Keratinocyte (primary cell): ENCODE data around the gene MICAL3. TPM values are rescaled to one million over a fixed set of nuclear protein-coding genes. Genes with fewer than 3 reads are reported as not detected.
"Not testable (repeated sequence)": the region's sequence is repeated elsewhere in the genome, so short reads cannot be mapped to it uniquely, and the experiment has no call there.

ENCODE experiments used
- DNase-seq: peaks from one replicate; pipeline ENCODE4 v3.0.0-alpha.2; 2011; ENCODE audit warnings: low read depth, missing footprints, low spot score
- FAIRE-seq: peaks from 2 replicates; lab custom pipeline; 2011; peaks lifted over from hg19 to GRCh38; lab: Jason Lieb, UNC
- H2AFZ ChIP-seq: 2 replicates; pipeline ENCODE4 v1.6.0; 2012; ENCODE audit warnings: low read length, control low read depth, inconsistent platforms; ENCODE audit not compliant: control insufficient read depth
- H3K27ac ChIP-seq: 2 replicates; pipeline ENCODE4 v1.5.1; 2011; ENCODE audit warnings: low read length; ENCODE audit not compliant: control insufficient read depth, insufficient read depth
- H3K27me3 ChIP-seq: 3 replicates; pipeline ENCODE4 v1.6.0; 2011; ENCODE audit warnings: low read length; ENCODE audit not compliant: control insufficient read depth, insufficient read depth; ENCODE audit errors: extremely low read depth
- H3K36me3 ChIP-seq, 2 experiments: 2 replicates in 1 of 2; 3 replicates in 1 of 2; pipeline ENCODE4 v1.5.1; 2011; ENCODE audit warnings: low read length in 2 of 2, mild to moderate bottlenecking in 1 of 2; ENCODE audit not compliant: control insufficient read depth in 2 of 2, insufficient read depth in 2 of 2; ENCODE audit errors: extremely low read depth in 1 of 2
- H3K4me1 ChIP-seq: 3 replicates; pipeline ENCODE4 v1.5.1; 2011; ENCODE audit warnings: low read length; ENCODE audit not compliant: control insufficient read depth, insufficient read depth; ENCODE audit errors: extremely low read depth
- H3K4me2 ChIP-seq: 3 replicates; pipeline ENCODE4 v1.6.0; 2011; ENCODE audit warnings: low read depth, low read length; ENCODE audit not compliant: control insufficient read depth, insufficient read depth; ENCODE audit errors: extremely low read depth
- H3K4me3 ChIP-seq, 3 experiments: fragments of 200-600 bp in 1 of 3; sonication (generic) in 1 of 3; 2 replicates in 2 of 3; 3 replicates in 1 of 3; pipeline ENCODE4 v1.5.1; 2011 to 2016; ENCODE audit warnings: low read length in 3 of 3, mild to moderate bottlenecking in 3 of 3, control low read depth in 2 of 3, inconsistent platforms in 1 of 3, low read depth in 1 of 3, mixed read lengths in 1 of 3, mixed run types in 1 of 3, moderate library complexity in 1 of 3; ENCODE audit not compliant: control insufficient read depth in 2 of 3, insufficient read depth in 2 of 3; ENCODE audit errors: extremely low read depth in 1 of 3
- H3K79me2 ChIP-seq: 2 replicates; pipeline ENCODE4 v1.6.0; 2012; ENCODE audit warnings: low read length; ENCODE audit not compliant: control insufficient read depth, insufficient read depth
- H3K9ac ChIP-seq: 3 replicates; pipeline ENCODE4 v1.6.0; 2011; ENCODE audit warnings: low read length; ENCODE audit not compliant: control insufficient read depth, insufficient read depth; ENCODE audit errors: extremely low read depth
- H3K9me1 ChIP-seq: 3 replicates; pipeline ENCODE4 v1.6.0; 2011; ENCODE audit warnings: low read length; ENCODE audit not compliant: control insufficient read depth, insufficient read depth; ENCODE audit errors: extremely low read depth
- H3K9me3 ChIP-seq: 2 replicates; pipeline ENCODE4 v1.5.1; 2012; ENCODE audit warnings: low read depth, low read length; ENCODE audit not compliant: control insufficient read depth
- H4K20me1 ChIP-seq: 3 replicates; pipeline ENCODE4 v1.6.0; 2011; ENCODE audit warnings: low read length; ENCODE audit not compliant: control insufficient read depth, insufficient read depth; ENCODE audit errors: extremely low read depth
- CTCF ChIP-seq, 3 experiments: IDR thresholded peaks in 1 of 3; conservative IDR thresholded peaks in 1 of 3; optimal IDR thresholded peaks in 1 of 3; 2 replicates in 2 of 3; 3 replicates in 1 of 3; pipeline versions ENCODE3 to v1.5.1; 2011; ENCODE audit warnings: low read length in 3 of 3, mild to moderate bottlenecking in 3 of 3, moderate library complexity in 2 of 3, control low read depth in 1 of 3, inconsistent platforms in 1 of 3; ENCODE audit not compliant: insufficient read depth in 2 of 3; ENCODE audit errors: extremely low read depth in 1 of 3
- EZH2 ChIP-seq: IDR thresholded peaks from one replicate; pipeline ENCODE4 v1.6.1; 2012; ENCODE audit warnings: inconsistent platforms, mild to moderate bottlenecking, low read length, moderate library complexity
- dilution Hi-C: fragments of 300-500 bp; cut with MboI; formaldehyde crosslinking; loops from one replicate; pipeline ENCODE4 v1.7.0; 2020; ENCODE audit warnings: low sequenced_read_pairs; ENCODE audit not compliant: extremely low pct_ligation_motif_present
- polyA plus RNA-seq, 5 experiments: library from polyadenylated mRNA; depleted of rRNA in 3 of 5; stranded (reverse) in 3 of 5; stranded (forward) in 1 of 5; unstranded in 1 of 5; fragments of >200 nt; gene quantifications; 1 replicate in 1 of 5; 2 replicates in 3 of 5; 3 replicates in 1 of 5; pipeline versions ENCODE4 v1.2.1 to v1.2.3, GENCODE V29; 2011 to 2012; ENCODE audit warnings: missing spikeins in 2 of 5, low read depth in 1 of 5, low replicate concordance in 1 of 5

Gene MICAL3
- polyA plus RNA-seq, 1 donor (not counting 4 experiments of a cell fraction or from before 2014, with no cell fraction given) = 27.9 TPM

GRCh38 chr22:18056161-18056666 lies 31.9 kb upstream of the MICAL3 start:
- H2AFZ ChIP-seq = peak overlapping the region; percentile 68

GRCh38 chr22:18055619-18056160 lies 31.3 kb upstream of the MICAL3 start:
- Histone ChIP-seq H3K4me2 (peak overlapping the region; percentile 18), H3K36me3 (no peaks in the 10 kb centered on the region), H3K9ac (no peak overlapping the region), H3K9me1 (no peaks in the 10 kb centered on the region), H4K20me1 (no peaks in the 10 kb centered on the region), H2AFZ (peak overlapping the region; percentile 68), H3K27me3 (no peaks in the 10 kb centered on the region), H3K4me1 (peaks cover 31% of the 10 kb centered on the region), H3K79me2 (no peaks in the 10 kb centered on the region), H3K4me3 (no peak overlapping the region), H3K27ac (peak overlapping the region; percentile 59), H3K9me3 (no peaks in the 10 kb centered on the region)
- DNase-seq (no peak), FAIRE-seq (no peak)
- no peak for TF ChIP-seq EZH2
- TF ChIP-seq CTCF (optimal IDR thresholded peaks at IDR 0.05 in 1 of 3, IDR thresholded peaks at IDR 0.05 in 1 of 3, conservative IDR thresholded peaks at IDR 0.05 in 1 of 3; ENCODE audit: extremely low read depth in 1 of 3, insufficient read depth in 2 of 3, low read length in 3 of 3) = no peak
- dilution Hi-C loops = no loop called here

More at GRCh38 chr22:18056161-18056666, 31.9 kb upstream of the MICAL3 start:
- no peaks in the 10 kb centered on the region for H3K79me2 ChIP-seq
- no peaks in the 10 kb centered on the region for H3K9me3 ChIP-seq
- peak overlapping the region; percentile 59 for H3K9ac ChIP-seq
- no peaks in the 10 kb centered on the region for H3K9me1 ChIP-seq
- dilution Hi-C loops = no loop called here
- H3K36me3 ChIP-seq = no peaks in the 10 kb centered on the region
- peaks cover 33% of the 10 kb centered on the region for H3K4me1 ChIP-seq
- H4K20me1 ChIP-seq = no peaks in the 10 kb centered on the region
- TF ChIP-seq CTCF (optimal IDR thresholded peaks at IDR 0.05 in 1 of 3, IDR thresholded peaks at IDR 0.05 in 1 of 3, conservative IDR thresholded peaks at IDR 0.05 in 1 of 3; ENCODE audit: extremely low read depth in 1 of 3, insufficient read depth in 2 of 3, low read length in 3 of 3) = no peak
- no peak for TF ChIP-seq EZH2
- no peak overlapping the region for H3K4me3 ChIP-seq
- peak overlapping the region; percentile 59 for H3K27ac ChIP-seq
- H3K4me2 ChIP-seq = peak overlapping the region; percentile 18
- FAIRE-seq (no peak), DNase-seq (no peak)
- no peaks in the 10 kb centered on the region for H3K27me3 ChIP-seq

GRCh38 chr22:18053216-18053946 lies 29.0 kb upstream of the MICAL3 start:
- H3K4me3 ChIP-seq, H3K79me2 ChIP-seq, H3K27me3 ChIP-seq, H3K36me3 ChIP-seq, H4K20me1 ChIP-seq, H3K9ac ChIP-seq, H2AFZ ChIP-seq, H3K9me1 ChIP-seq, H3K9me3 ChIP-seq, H3K27ac ChIP-seq, FAIRE-seq, DNase-seq, dilution Hi-C loops, H3K4me2 ChIP-seq: not testable (repeated sequence)
- peaks cover 42% of the 10 kb centered on the region for H3K4me1 ChIP-seq
